ENCODE results near the gene MAMDC4.
"Not testable (repeated sequence)": the region's sequence is repeated elsewhere in the genome, so short reads cannot be mapped to it uniquely, and the experiment has no call there.

DNA sequence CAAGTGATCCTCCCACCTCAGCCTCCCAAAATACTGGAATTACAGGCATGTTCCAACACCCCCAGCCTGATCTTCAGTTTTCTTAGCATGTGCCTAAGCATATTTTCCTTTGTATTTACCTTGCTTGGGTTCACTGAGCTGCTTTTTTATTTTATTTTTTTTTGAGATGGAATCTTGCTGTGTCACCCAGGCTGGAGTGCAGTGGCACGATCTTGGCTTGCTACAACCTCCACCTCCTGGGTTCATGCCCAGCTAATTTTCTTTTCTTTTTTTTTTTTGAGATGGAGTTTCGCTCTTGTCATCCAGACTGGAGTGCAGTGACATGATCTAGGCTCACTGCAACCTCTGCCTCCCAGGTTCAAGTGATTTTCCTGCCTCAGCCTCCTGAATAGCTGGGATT lies 17.5 kb downstream of the MAMDC4 start:
- not testable (repeated sequence) for TF ChIP-seq SIN3A (IDR thresholded peaks at IDR 0.05; ENCODE audit: low read depth); POLR2A (IDR thresholded peaks at IDR 0.05; ENCODE audit: borderline replicate concordance, extremely low read depth, insufficient read depth, insufficient read length); TCF7L2 (IDR thresholded peaks at IDR 0.05; ENCODE audit: borderline replicate concordance, extremely low read depth, insufficient read depth, insufficient read length); ZFX (IDR thresholded peaks at IDR 0.05); CEBPB (IDR thresholded peaks at IDR 0.05; ENCODE audit: low read depth); SP1 (IDR thresholded peaks at IDR 0.05; ENCODE audit: low read depth); POLR2AphosphoS5 (IDR thresholded peaks at IDR 0.05; ENCODE audit: low read depth, low read length); ELF1 (IDR thresholded peaks at IDR 0.05; ENCODE audit: borderline replicate concordance, low read depth); ZNF274 (IDR thresholded peaks at IDR 0.05; ENCODE audit: low read depth, low read length)
- TF ChIP-seq, protein P1, sequence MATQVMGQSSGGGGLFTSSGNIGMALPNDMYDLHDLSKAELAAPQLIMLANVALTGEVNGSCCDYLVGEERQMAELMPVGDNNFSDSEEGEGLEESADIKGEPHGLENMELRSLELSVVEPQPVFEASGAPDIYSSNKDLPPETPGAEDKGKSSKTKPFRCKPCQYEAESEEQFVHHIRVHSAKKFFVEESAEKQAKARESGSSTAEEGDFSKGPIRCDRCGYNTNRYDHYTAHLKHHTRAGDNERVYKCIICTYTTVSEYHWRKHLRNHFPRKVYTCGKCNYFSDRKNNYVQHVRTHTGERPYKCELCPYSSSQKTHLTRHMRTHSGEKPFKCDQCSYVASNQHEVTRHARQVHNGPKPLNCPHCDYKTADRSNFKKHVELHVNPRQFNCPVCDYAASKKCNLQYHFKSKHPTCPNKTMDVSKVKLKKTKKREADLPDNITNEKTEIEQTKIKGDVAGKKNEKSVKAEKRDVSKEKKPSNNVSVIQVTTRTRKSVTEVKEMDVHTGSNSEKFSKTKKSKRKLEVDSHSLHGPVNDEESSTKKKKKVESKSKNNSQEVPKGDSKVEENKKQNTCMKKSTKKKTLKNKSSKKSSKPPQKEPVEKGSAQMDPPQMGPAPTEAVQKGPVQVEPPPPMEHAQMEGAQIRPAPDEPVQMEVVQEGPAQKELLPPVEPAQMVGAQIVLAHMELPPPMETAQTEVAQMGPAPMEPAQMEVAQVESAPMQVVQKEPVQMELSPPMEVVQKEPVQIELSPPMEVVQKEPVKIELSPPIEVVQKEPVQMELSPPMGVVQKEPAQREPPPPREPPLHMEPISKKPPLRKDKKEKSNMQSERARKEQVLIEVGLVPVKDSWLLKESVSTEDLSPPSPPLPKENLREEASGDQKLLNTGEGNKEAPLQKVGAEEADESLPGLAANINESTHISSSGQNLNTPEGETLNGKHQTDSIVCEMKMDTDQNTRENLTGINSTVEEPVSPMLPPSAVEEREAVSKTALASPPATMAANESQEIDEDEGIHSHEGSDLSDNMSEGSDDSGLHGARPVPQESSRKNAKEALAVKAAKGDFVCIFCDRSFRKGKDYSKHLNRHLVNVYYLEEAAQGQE (IDR thresholded peaks at IDR 0.05; ENCODE audit: low read depth): not testable (repeated sequence)
- TF ChIP-seq, protein P2, sequence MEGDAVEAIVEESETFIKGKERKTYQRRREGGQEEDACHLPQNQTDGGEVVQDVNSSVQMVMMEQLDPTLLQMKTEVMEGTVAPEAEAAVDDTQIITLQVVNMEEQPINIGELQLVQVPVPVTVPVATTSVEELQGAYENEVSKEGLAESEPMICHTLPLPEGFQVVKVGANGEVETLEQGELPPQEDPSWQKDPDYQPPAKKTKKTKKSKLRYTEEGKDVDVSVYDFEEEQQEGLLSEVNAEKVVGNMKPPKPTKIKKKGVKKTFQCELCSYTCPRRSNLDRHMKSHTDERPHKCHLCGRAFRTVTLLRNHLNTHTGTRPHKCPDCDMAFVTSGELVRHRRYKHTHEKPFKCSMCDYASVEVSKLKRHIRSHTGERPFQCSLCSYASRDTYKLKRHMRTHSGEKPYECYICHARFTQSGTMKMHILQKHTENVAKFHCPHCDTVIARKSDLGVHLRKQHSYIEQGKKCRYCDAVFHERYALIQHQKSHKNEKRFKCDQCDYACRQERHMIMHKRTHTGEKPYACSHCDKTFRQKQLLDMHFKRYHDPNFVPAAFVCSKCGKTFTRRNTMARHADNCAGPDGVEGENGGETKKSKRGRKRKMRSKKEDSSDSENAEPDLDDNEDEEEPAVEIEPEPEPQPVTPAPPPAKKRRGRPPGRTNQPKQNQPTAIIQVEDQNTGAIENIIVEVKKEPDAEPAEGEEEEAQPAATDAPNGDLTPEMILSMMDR (IDR thresholded peaks at IDR 0.05 in 2 of 3, conservative IDR thresholded peaks at IDR 0.05 in 1 of 3; ENCODE audit: borderline replicate concordance in 1 of 3, insufficient read depth in 1 of 3, low read depth in 2 of 3, low read length in 2 of 3): not testable (repeated sequence)
- TF ChIP-seq, protein P3, sequence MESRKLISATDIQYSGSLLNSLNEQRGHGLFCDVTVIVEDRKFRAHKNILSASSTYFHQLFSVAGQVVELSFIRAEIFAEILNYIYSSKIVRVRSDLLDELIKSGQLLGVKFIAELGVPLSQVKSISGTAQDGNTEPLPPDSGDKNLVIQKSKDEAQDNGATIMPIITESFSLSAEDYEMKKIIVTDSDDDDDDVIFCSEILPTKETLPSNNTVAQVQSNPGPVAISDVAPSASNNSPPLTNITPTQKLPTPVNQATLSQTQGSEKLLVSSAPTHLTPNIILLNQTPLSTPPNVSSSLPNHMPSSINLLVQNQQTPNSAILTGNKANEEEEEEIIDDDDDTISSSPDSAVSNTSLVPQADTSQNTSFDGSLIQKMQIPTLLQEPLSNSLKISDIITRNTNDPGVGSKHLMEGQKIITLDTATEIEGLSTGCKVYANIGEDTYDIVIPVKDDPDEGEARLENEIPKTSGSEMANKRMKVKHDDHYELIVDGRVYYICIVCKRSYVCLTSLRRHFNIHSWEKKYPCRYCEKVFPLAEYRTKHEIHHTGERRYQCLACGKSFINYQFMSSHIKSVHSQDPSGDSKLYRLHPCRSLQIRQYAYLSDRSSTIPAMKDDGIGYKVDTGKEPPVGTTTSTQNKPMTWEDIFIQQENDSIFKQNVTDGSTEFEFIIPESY (IDR thresholded peaks at IDR 0.05; ENCODE audit: extremely low read depth, insufficient replicate concordance, low read length): not testable (repeated sequence)
